HepG2 (cell line): ENCODE results near the gene MYO16. TPM values are rescaled to one million over a fixed set of nuclear protein-coding genes. Genes with fewer than 3 reads are reported as not detected.

Source experiments
- ATAC-seq: fragments of 200-7000 bp; cut with Tn5 transposase; 3 replicates; pipeline ENCODE4 v1.9.1; 2020; ENCODE audit warnings: mild to moderate bottlenecking, moderate library complexity
- BruUV-seq: library from RNA; stranded (reverse); fragments of 400-500 nt; replicated peaks from 2 replicates; lab custom pipeline; 2021; lab: Mats Ljungman, UMichigan
- CTCF ChIA-PET: fragments of 300-600 bp; formaldehyde crosslinking; extraction: SDS; loops from one replicate; lab custom pipeline; 2021; ENCODE audit warnings: low total read pairs, inconsistent platforms, low intra/inter-chr PET ratio; lab: Yijun Ruan, JAX
- POLR2A ChIA-PET: fragments of 350-600 bp; sonication (Branson Sonifier 250); formaldehyde crosslinking; loops from one replicate; lab custom pipeline; 2020; ENCODE audit warnings: antibody characterized with exemption, inconsistent platforms; lab: Yijun Ruan, JAX
- DNase-seq: peaks from one replicate; pipeline ENCODE4 v3.0.0-alpha.2; 2015; ENCODE audit warnings: low spot score
- FAIRE-seq: peaks from 3 replicates; lab custom pipeline; 2011; peaks lifted over from hg19 to GRCh38; lab: Jason Lieb, UNC
- H2AFZ ChIP-seq: one replicate; pipeline ENCODE4 v1.6.1; 2011; ENCODE audit warnings: low read length, inconsistent platforms
- H3K27ac ChIP-seq: fragments of 300-600 bp; 3 replicates; pipeline ENCODE4 v1.8.0; 2011; ENCODE audit warnings: mixed run types, mild to moderate bottlenecking, mixed read lengths, low read length, inconsistent platforms; ENCODE audit not compliant: insufficient read depth; ENCODE audit errors: extremely low read length
- H3K27me3 ChIP-seq, 2 experiments: fragments of 200-600 bp in 1 of 2; 2 replicates in 1 of 2; 3 replicates in 1 of 2; pipeline versions ENCODE4 v1.6.0 to v1.8.0; 2011; ENCODE audit warnings: low read length in 2 of 2, mild to moderate bottlenecking in 2 of 2, moderate library complexity in 2 of 2, inconsistent platforms in 1 of 2; ENCODE audit not compliant: insufficient read depth in 2 of 2, control insufficient read depth in 1 of 2
- H3K36me3 ChIP-seq, 2 experiments: fragments of 200-600 bp in 1 of 2; replicated peaks in 1 of 2; 2 replicates in 1 of 2; 3 replicates in 1 of 2; pipeline versions ENCODE4 v1.5.1 to v1.8.0; 2011; ENCODE audit warnings: low read length in 2 of 2, inconsistent platforms in 1 of 2; ENCODE audit not compliant: insufficient read depth in 2 of 2, control insufficient read depth in 1 of 2
- H3K4me1 ChIP-seq: 2 replicates; pipeline ENCODE4 v1.5.1; 2012; ENCODE audit warnings: low read length, inconsistent platforms; ENCODE audit not compliant: insufficient read depth
- H3K4me2 ChIP-seq: 2 replicates; pipeline ENCODE4 v1.6.0; 2011; ENCODE audit warnings: low read depth, low read length, inconsistent platforms
- H3K4me3 ChIP-seq, 3 experiments: fragments of 200-600 bp in 1 of 3; sonication (generic), shearing (Covaris generic) in 1 of 3; replicated peaks in 1 of 3; 2 replicates each; pipeline ENCODE4 v1.5.1; 2011 to 2016; ENCODE audit warnings: low read length in 3 of 3, inconsistent platforms in 2 of 3, low read depth in 2 of 3, mild to moderate bottlenecking in 2 of 3, control low read depth in 1 of 3, mixed read lengths in 1 of 3; ENCODE audit not compliant: insufficient read depth in 1 of 3
- H3K79me2 ChIP-seq: one replicate; pipeline ENCODE4 v1.6.1; 2011; ENCODE audit warnings: low read length, inconsistent platforms; ENCODE audit not compliant: insufficient read depth
- H3K9ac ChIP-seq: 2 replicates; pipeline ENCODE4 v1.6.0; 2011; ENCODE audit warnings: mild to moderate bottlenecking, low read depth, low read length, inconsistent platforms; ENCODE audit not compliant: insufficient read depth
- H3K9me3 ChIP-seq: 2 replicates; pipeline ENCODE4 v1.5.1; 2012; ENCODE audit warnings: mild to moderate bottlenecking, low read length
- H4K20me1 ChIP-seq: 2 replicates; pipeline ENCODE4 v1.6.0; 2011; ENCODE audit warnings: inconsistent platforms, mild to moderate bottlenecking, low read length, moderate library complexity; ENCODE audit not compliant: insufficient read depth
- AGO2 ChIP-seq: fragments of 200-400 bp; formaldehyde crosslinking; optimal IDR thresholded peaks from 2 replicates; pipeline ENCODE3; 2017; ENCODE audit warnings: mild to moderate bottlenecking, low read depth, low read length, moderate library complexity
- ASH2L ChIP-seq: fragments of 300-600, 200-600 bp; sonication (generic); IDR thresholded peaks from 2 replicates; pipeline ENCODE4 v1.7.0; 2017; ENCODE audit warnings: low read depth, mild to moderate bottlenecking, moderate library complexity, mixed read lengths, low read length; ENCODE audit not compliant: insufficient read length
- ESRRA ChIP-seq: sonication (generic); formaldehyde crosslinking; IDR thresholded peaks from 2 replicates; pipeline ENCODE4 v1.5.1; 2020; ENCODE audit warnings: mild to moderate bottlenecking, low read depth, missing genetic modification reagents
- MZF1 ChIP-seq: sonication (generic); formaldehyde crosslinking; IDR thresholded peaks from 2 replicates; pipeline ENCODE4 v1.8.1; 2023; ENCODE audit warnings: mild to moderate bottlenecking, missing genetic modification reagents, borderline replicate concordance
- NR2C2 ChIP-seq: sonication (generic); formaldehyde crosslinking; IDR thresholded peaks from 2 replicates; pipeline ENCODE4 v1.4.0; 2020; ENCODE audit warnings: missing genetic modification reagents, mild to moderate bottlenecking, moderate library complexity, borderline replicate concordance
- TRIM24 ChIP-seq: sonication (generic); formaldehyde crosslinking; IDR thresholded peaks from 2 replicates; pipeline ENCODE4 v1.8.0; 2022; ENCODE audit warnings: mild to moderate bottlenecking, missing genetic modification reagents
- UBTF ChIP-seq: sonication (generic); formaldehyde crosslinking; IDR thresholded peaks from 2 replicates; pipeline ENCODE4 v1.4.0; 2020; ENCODE audit warnings: mild to moderate bottlenecking, missing genetic modification reagents
- ZNF3 ChIP-seq: IDR thresholded peaks from 2 replicates; pipeline ENCODE4 v1.7.0; 2017; ENCODE audit warnings: inconsistent platforms
- ZNF678 ChIP-seq: sonication (generic); formaldehyde crosslinking; IDR thresholded peaks from 2 replicates; pipeline ENCODE4 v1.4.0; 2020; ENCODE audit warnings: mild to moderate bottlenecking, missing genetic modification reagents
- WGBS: methylation state at CpG from one replicate; pipeline ENCODE4 v1.1.6; 2017; ENCODE audit warnings: low lambda C conversion rate; 5-methylcytosine and 5-hydroxymethylcytosine counted together
- in situ Hi-C: cut with HindIII; loops from 2 replicates; pipeline ENCODE4 v1.10.0; 2017; ENCODE audit warnings: low pct_unique_long_range_greater_than_20kb; ENCODE audit not compliant: extremely low pct_ligation_motif_present
- intact Hi-C: fragments of 100-400 bp; cut with micrococcal nuclease; formaldehyde crosslinking; loops from one replicate; pipeline ENCODE4 v1.10.0; 2022; ENCODE audit not compliant: unreplicated experiment
- polyA plus RNA-seq, 8 experiments: library from polyadenylated mRNA; depleted of rRNA in 3 of 8; stranded (reverse) in 7 of 8; unstranded in 1 of 8; fragments of >200 nt; fragmentation: Illumina TruSeq in 4 of 8; extraction: Trizol in 4 of 8; gene quantifications; 2 replicates each; pipeline versions ENCODE4 v1.2.1 to v1.2.3, GENCODE V29; 2011 to 2016; ENCODE audit warnings: low read depth in 4 of 8, missing spikeins in 1 of 8, mixed read lengths in 1 of 8; ENCODE audit not compliant: insufficient read depth in 1 of 8
- total RNA-seq, 5 experiments: library from RNA; depleted of rRNA; stranded (reverse); fragments of >200 nt; fragmentation: Illumina TruSeq; extraction: Trizol; gene quantifications; 2 replicates each; pipeline ENCODE4 v1.2.3, GENCODE V29; 2016; ENCODE audit warnings: low read depth in 1 of 5

MYO16 gene
- total and polyA plus RNA-seq, 2 of the 13 experiments (the other 11 are each of a cell fraction or from before 2014, with no cell fraction given), result not detected

GRCh38 chr13:109146393-109146792 is 517.0 kb downstream of the MYO16 start:
- H3K4me3 ChIP-seq, result no peak overlapping the region
- no TSS peak for BruUV-seq
- H3K9me3 ChIP-seq, result no peaks in the 10 kb centered on the region
- no peak overlapping the region for H2AFZ ChIP-seq
- no peaks in the 10 kb centered on the region for H3K4me1 ChIP-seq
- no peak for TF ChIP-seq MZF1 (CRISPR knock-in tag)
- TF ChIP-seq UBTF, result no peak
- TF ChIP-seq ZNF678, result no peak
- no peak for TF ChIP-seq ASH2L
- TF ChIP-seq ESRRA (CRISPR knock-in tag), result no peak
- TF ChIP-seq AGO2, result no peak
- TF ChIP-seq ZNF3 (CRISPR knock-in tag), result no peak
- no peak for TF ChIP-seq NR2C2 (CRISPR knock-in tag)
- TF ChIP-seq TRIM24, result no peak
- H3K27me3 ChIP-seq, result no peaks in the 10 kb centered on the region
- DNase-seq, result no peak
- no peaks in the 10 kb centered on the region for H3K79me2 ChIP-seq
- no peak for FAIRE-seq
- no peak for ATAC-seq
- no peak overlapping the region for H3K27ac ChIP-seq
- intact Hi-C loops (loop anchor here (5.0 kb wide), 1 partner anchor 646 kb away; no protein-coding TSS in a partner anchor), in situ Hi-C loops (loop anchor here (10.0 kb wide), 1 partner anchor 958 kb away; no protein-coding TSS in a partner anchor)
- ChIA-PET POLR2A (no interaction called here), CTCF (no interaction called here)
- H3K9ac ChIP-seq, result no peak overlapping the region
- no peak overlapping the region for H3K4me2 ChIP-seq
- no peaks in the 10 kb centered on the region for H4K20me1 ChIP-seq
- 41% methylated on average over 4 of the region's 4 CpGs for WGBS
- no peaks in the 10 kb centered on the region for H3K36me3 ChIP-seq
